HUES64 (cell line): ENCODE results near the gene SFMBT1.

Experiments
- H3K27ac ChIP-seq: 2 replicates; pipeline ENCODE4 v1.7.0; 2013; ENCODE audit warnings: low read depth, low read length, inconsistent platforms
- H3K27me3 ChIP-seq: 2 replicates; pipeline ENCODE4 v1.6.1; 2013; ENCODE audit warnings: mild to moderate bottlenecking, low read length; ENCODE audit not compliant: insufficient read depth
- H3K36me3 ChIP-seq: 2 replicates; pipeline ENCODE4 v1.6.1; 2013; ENCODE audit warnings: mild to moderate bottlenecking, low read length; ENCODE audit not compliant: insufficient read depth
- H3K4me1 ChIP-seq: 2 replicates; pipeline ENCODE4 v1.6.1; 2013; ENCODE audit warnings: mild to moderate bottlenecking, low read length, moderate library complexity; ENCODE audit not compliant: insufficient read depth
- H3K4me3 ChIP-seq: 2 replicates; pipeline ENCODE4 v1.5.1; 2013; ENCODE audit warnings: mild to moderate bottlenecking, low read length, moderate library complexity
- H3K9ac ChIP-seq: 2 replicates; pipeline ENCODE4 v1.6.1; 2013; ENCODE audit warnings: mild to moderate bottlenecking, low read depth, low read length
- H3K9me3 ChIP-seq: 2 replicates; pipeline ENCODE4 v1.6.1; 2013; ENCODE audit warnings: low read depth, low read length; ENCODE audit not compliant: insufficient read depth
- WGBS: fragments of 150-250, 120-280 bp; methylation state at CpG from one replicate; pipeline ENCODE4 v1.1.7; 2013; ENCODE audit warnings: missing lambda C conversion rate; 5-methylcytosine and 5-hydroxymethylcytosine counted together

The SFMBT1 gene

DNA sequence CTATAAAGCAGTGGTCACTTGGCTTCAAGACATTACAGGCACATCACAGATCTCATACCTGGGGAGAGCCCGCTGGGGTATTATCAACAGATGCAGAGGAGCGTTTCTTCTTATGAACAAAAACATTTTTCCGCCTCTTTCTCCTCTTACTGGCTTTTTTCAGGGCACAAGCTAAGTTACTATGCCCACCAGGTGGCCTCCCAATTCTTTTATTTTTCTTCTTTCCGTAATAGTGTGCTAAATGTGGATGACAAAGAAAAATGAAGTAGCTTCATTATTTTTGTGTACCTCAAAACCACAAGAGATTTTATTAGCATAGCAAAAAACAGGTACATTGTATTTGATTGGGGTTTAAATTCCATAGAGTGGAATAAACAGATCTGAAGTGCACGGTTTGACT, 138.4 kb downstream of the SFMBT1 start:
- WGBS: 96% methylated on average over 4 of the region's 5 CpGs
- no peak overlapping the region for H3K9ac ChIP-seq
- H3K36me3 ChIP-seq: peaks cover 30% of the 10 kb centered on the region

GRCh38 chr3:52904552-52904951, 141.3 kb downstream of the SFMBT1 start:
- Histone ChIP-seq H3K4me1 (no peaks in the 10 kb centered on the region), H3K9ac (no peak overlapping the region), H3K36me3 (peaks cover 21% of the 10 kb centered on the region), H3K4me3 (no peak overlapping the region), H3K9me3 (no peaks in the 10 kb centered on the region), H3K27me3 (no peaks in the 10 kb centered on the region), H3K27ac (no peak overlapping the region)
- 100% methylated on average over 1 of the region's 1 CpG for WGBS

More for the DNA sequence above, 138.4 kb downstream of the SFMBT1 start:
- Histone ChIP-seq H3K4me1 (no peaks in the 10 kb centered on the region), H3K27me3 (no peaks in the 10 kb centered on the region), H3K4me3 (no peak overlapping the region), H3K9me3 (no peaks in the 10 kb centered on the region), H3K27ac (no peak overlapping the region)

DNA sequence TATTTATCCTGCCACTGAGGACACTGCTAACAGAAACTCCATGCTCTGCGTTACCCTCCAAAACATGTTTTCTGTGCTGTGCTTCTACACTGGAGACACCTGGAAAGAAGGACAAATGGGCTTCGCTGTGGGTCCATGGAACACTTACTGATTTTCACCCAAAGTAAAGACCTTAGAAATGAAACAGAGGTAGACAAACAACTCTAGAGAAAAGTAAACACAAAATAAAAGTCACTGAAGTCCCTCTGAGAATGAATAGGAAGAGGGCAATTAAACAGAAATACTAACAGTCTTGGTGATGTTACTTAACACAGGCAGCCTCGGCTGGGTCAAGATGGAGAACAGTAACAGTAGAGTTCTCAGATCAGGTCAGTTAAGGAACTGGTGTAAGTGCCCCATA, 141.9 kb downstream of the SFMBT1 start:
- Histone ChIP-seq H3K36me3 (peaks cover 21% of the 10 kb centered on the region), H3K9me3 (no peaks in the 10 kb centered on the region), H3K4me1 (no peaks in the 10 kb centered on the region), H3K9ac (no peak overlapping the region), H3K27ac (no peak overlapping the region), H3K27me3 (no peaks in the 10 kb centered on the region), H3K4me3 (no peak overlapping the region)
- 90% methylated on average over 3 of the region's 3 CpGs for WGBS

GRCh38 chr3:52897130-52898122, 148.4 kb downstream of the SFMBT1 start, which contains the start of gene STIMATE:
TSS of gene STIMATE (minus strand) at chr3:52897548. CDS start at chr3:52897450, 98 bp downstream.
- H3K9ac ChIP-seq: peak within 1 kb of the TSS; percentile 60
- H3K4me3 ChIP-seq: peak within 1 kb of the TSS; percentile 64
- peaks cover 6% of the 10 kb centered on the region; the same call in 1 of the 2 replicates for H3K36me3 ChIP-seq
- peaks cover 12% of the 10 kb centered on the region; the same call in 1 of the 2 replicates for H3K4me1 ChIP-seq
- no peak within 1 kb of the TSS for H3K27ac ChIP-seq
- no peaks in the 10 kb centered on the region for H3K27me3 ChIP-seq
- WGBS: 1% methylated on average over 85 of the region's 85 CpGs
- H3K9me3 ChIP-seq: no peaks in the 10 kb centered on the region

DNA sequence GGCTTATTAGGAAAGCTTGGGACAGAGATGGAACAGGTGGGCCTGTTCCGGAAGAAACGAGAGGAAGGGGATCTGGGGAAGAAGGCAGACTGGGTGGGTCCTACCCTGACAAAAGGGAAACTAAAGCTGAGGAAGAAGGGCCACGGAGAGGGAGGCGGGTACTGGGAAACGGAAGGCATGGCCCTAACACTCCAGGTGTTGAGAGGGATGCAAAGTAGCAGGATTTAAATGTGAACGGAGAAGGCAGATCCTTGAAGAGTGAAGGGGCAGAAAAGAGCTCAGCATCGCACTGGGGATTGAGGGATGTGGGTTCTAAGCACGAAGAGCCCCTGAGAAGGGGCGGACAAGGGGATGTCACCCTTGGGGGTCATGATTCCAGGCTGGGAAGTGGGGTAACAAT, 149.3 kb downstream of the SFMBT1 start:
- no peak overlapping the region for H3K27ac ChIP-seq
- peak overlapping the region; percentile 60 for H3K9ac ChIP-seq
- 2% methylated on average over 9 of the region's 9 CpGs for WGBS

DNA sequence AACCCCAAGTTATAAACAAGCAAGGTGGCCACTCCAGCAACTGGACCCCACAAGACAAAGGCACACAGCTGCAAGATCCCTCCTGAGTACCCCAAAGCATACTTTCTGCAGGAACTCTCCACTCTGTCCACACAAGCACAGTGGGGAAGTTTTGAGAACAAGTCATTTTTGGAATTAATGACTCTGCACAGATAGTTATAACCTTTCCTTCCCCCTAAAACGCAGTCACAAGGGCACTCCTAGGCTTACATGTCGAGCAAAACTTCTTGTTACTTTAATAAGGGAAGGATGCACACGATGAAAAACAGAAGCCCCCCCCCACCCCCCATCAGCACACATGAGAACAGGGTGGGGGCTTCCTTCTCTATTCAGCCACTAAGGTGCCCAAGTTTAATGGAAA, 149.7 kb downstream of the SFMBT1 start:
- Histone ChIP-seq H3K4me3 (peak overlapping the region; percentile 64), H3K36me3 (peaks cover 6% of the 10 kb centered on the region; the same call in 1 of the 2 replicates), H3K27me3 (no peaks in the 10 kb centered on the region), H3K4me1 (peaks cover 14% of the 10 kb centered on the region; the same call in 1 of the 2 replicates), H3K9me3 (no peaks in the 10 kb centered on the region), H3K9ac (no peak overlapping the region; the same call in 1 of the 2 replicates), H3K27ac (no peak overlapping the region)
- WGBS: no CpG with 5 or more reads among the region's 3 CpGs

More for the DNA sequence above, 149.3 kb downstream of the SFMBT1 start:
- Histone ChIP-seq H3K9me3 (no peaks in the 10 kb centered on the region), H3K27me3 (no peaks in the 10 kb centered on the region), H3K36me3 (peaks cover 6% of the 10 kb centered on the region; the same call in 1 of the 2 replicates), H3K4me1 (peaks cover 12% of the 10 kb centered on the region; the same call in 1 of the 2 replicates), H3K4me3 (peak overlapping the region; percentile 64)

DNA sequence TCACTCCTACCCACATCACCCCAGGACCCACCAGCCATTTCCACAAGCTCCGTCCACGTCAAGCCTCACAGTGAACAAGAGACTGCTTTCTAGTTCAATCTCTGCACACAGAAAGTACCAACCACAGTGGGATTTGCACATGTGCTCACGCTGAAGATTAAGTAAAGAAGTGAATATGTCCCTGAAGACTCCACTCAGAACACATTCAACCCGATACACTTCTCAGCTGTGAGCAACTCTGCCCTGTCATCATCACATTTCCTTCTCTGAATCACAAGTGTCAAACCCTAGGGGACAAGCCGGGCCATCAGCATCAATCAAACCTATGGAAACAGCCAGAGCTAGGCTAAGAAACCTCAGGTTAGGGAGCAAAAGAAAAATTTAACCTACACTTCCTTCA, 150.5 kb downstream of the SFMBT1 start:
- Histone ChIP-seq H3K9me3 (no peaks in the 10 kb centered on the region), H3K36me3 (peaks cover 6% of the 10 kb centered on the region; the same call in 1 of the 2 replicates), H3K4me3 (no peak overlapping the region), H3K9ac (no peak overlapping the region), H3K4me1 (peaks cover 14% of the 10 kb centered on the region; the same call in 1 of the 2 replicates), H3K27ac (no peak overlapping the region), H3K27me3 (no peaks in the 10 kb centered on the region)
- 79% methylated on average over 5 of the region's 5 CpGs for WGBS

GRCh38 chr3:52894756-52895155, 151.1 kb downstream of the SFMBT1 start:
- H3K4me3 ChIP-seq: no peak overlapping the region
- WGBS: 93% methylated on average over 10 of the region's 10 CpGs
- H3K9me3 ChIP-seq: no peaks in the 10 kb centered on the region
- no peak overlapping the region for H3K9ac ChIP-seq
- H3K27ac ChIP-seq: no peak overlapping the region
- H3K27me3 ChIP-seq: no peaks in the 10 kb centered on the region
- peaks cover 14% of the 10 kb centered on the region; the same call in 1 of the 2 replicates for H3K4me1 ChIP-seq
- peaks cover 6% of the 10 kb centered on the region; the same call in 1 of the 2 replicates for H3K36me3 ChIP-seq

DNA sequence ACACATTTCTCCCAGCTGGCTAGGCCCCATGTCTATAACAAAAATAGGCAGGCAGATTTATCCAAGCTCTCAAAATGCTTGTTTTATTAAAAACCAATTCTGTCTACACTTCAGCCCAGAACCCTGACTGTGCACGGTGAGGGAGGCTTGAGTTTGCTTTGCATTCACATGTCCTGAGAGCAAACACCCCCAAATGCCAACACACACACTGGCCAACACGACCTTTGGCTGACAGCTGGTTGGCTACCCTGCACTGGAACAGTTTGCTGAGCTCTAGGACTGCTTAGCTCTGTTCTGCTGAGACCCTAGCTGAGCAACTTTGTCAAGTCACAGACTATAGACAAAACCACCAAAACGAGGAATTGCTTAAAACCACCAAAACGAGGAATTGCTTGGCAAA, 152.2 kb downstream of the SFMBT1 start:
- no peak overlapping the region for H3K9ac ChIP-seq
- 90% methylated on average over 4 of the region's 4 CpGs for WGBS
- no peak overlapping the region for H3K27ac ChIP-seq
- H3K9me3 ChIP-seq: no peaks in the 10 kb centered on the region
- H3K36me3 ChIP-seq: peaks cover 6% of the 10 kb centered on the region; the same call in 1 of the 2 replicates
- H3K4me3 ChIP-seq: no peak overlapping the region
- H3K4me1 ChIP-seq: peaks cover 14% of the 10 kb centered on the region; the same call in 1 of the 2 replicates
- no peaks in the 10 kb centered on the region for H3K27me3 ChIP-seq

DNA sequence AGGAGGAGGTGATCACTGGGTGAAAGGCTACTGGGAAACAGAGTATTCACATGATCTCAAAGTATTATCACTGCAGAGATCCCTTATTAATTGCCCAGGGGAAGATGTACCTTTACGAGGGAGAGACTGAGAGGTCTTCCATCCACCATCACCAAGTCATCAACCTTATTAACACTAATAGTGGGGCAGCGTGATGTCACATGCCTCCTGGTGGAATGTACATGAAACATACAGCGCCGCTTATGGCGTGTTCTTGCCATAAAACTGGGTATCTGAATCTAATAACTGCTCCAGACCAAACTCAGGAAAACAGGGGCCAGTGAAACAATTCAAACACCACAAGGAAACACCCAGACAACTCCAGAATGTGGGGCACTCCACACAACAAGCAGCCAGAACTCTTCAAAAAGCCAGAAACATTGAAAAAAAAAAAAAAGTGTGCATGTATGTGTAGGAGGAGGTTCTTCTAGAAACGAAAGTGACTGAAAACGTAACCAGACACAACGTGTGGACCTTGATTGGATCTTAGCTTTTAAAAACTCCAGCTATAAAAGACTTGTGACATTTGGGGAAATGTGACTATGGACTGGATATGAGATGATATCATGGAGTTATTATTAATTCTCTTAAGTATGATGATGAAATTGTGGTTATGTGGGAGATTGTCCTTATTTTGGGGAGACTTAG, 153.1 kb downstream of the SFMBT1 start:
- Histone ChIP-seq H3K36me3 (peaks cover 6% of the 10 kb centered on the region; the same call in 1 of the 2 replicates), H3K9ac (no peak overlapping the region), H3K4me1 (peaks cover 11% of the 10 kb centered on the region; the same call in 1 of the 2 replicates), H3K27me3 (no peaks in the 10 kb centered on the region), H3K27ac (no peak overlapping the region), H3K4me3 (no peak overlapping the region), H3K9me3 (no peaks in the 10 kb centered on the region)
- WGBS: 94% methylated on average over 8 of the region's 8 CpGs

DNA sequence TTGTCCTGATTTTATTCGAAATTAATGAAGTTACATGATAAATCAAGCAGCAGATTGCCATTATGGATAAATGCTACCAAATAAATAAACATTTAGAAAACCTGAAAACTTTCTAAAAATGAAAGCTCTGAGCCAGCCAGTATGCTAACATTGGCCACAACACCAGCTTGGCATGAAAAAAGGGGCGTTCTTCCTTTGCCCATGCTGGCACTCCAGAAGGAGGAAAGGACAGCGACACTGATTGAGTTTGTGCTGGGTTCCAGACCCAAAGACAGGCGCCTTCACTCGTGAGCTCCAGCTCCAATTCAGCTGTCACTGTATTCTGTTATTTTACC, 153.6 kb downstream of the SFMBT1 start:
- Histone ChIP-seq H3K9me3 (no peaks in the 10 kb centered on the region), H3K4me1 (peaks cover 11% of the 10 kb centered on the region; the same call in 1 of the 2 replicates), H3K27ac (no peak overlapping the region), H3K4me3 (no peak overlapping the region), H3K36me3 (peaks cover 6% of the 10 kb centered on the region; the same call in 1 of the 2 replicates), H3K9ac (no peak overlapping the region), H3K27me3 (no peaks in the 10 kb centered on the region)
- WGBS: 95% methylated on average over 5 of the region's 5 CpGs
